H1 (cell line): ENCODE measurements around the gene DNA2. TPM values are rescaled to one million over a fixed set of nuclear protein-coding genes. Genes with fewer than 3 reads are reported as not detected.

Experiments
- CTCF ChIA-PET: fragments of 300-600 bp; sonication (Branson Sonifier 250); formaldehyde crosslinking; loops from one replicate; lab custom pipeline; 2021; ENCODE audit not compliant: partially characterized antibody; lab: Charles Lee
- POLR2A ChIA-PET: fragments of 300-600 bp; sonication (Branson Sonifier 250); formaldehyde crosslinking; loops from one replicate; lab custom pipeline; 2021; ENCODE audit warnings: inconsistent platforms; ENCODE audit not compliant: partially characterized antibody; lab: Charles Lee
- DNase-seq, 2 experiments: peaks; one replicate each; pipeline versions ENCODE4 v3.0.0 to v3.0.0-alpha.2; 2010 to 2022; ENCODE audit warnings: low spot score in 2 of 2, low read depth in 1 of 2, mixed read lengths in 1 of 2
- FAIRE-seq: peaks from 2 replicates; lab custom pipeline; 2011; peaks lifted over from hg19 to GRCh38; lab: Jason Lieb, UNC
- H2AFZ ChIP-seq: 2 replicates; pipeline ENCODE4 v1.8.1; 2012; ENCODE audit warnings: low read length, inconsistent platforms
- H2AK5ac ChIP-seq: 2 replicates; pipeline ENCODE4 v1.6.1; 2013; ENCODE audit warnings: low read depth, low read length
- H2BK120ac ChIP-seq: replicated peaks from 2 replicates; pipeline ENCODE3; 2013; ENCODE audit warnings: low read depth, low read length, inconsistent platforms
- H2BK12ac ChIP-seq: 2 replicates; pipeline ENCODE4 v1.6.1; 2013; ENCODE audit warnings: low read depth, low read length
- H2BK15ac ChIP-seq: 2 replicates; pipeline ENCODE4 v1.6.1; 2013; ENCODE audit warnings: low read length
- H2BK20ac ChIP-seq: 2 replicates; pipeline ENCODE4 v1.6.1; 2013; ENCODE audit warnings: low read length
- H2BK5ac ChIP-seq: 2 replicates; pipeline ENCODE4 v1.6.1; 2013; ENCODE audit warnings: low read depth, low read length
- H3K14ac ChIP-seq: 2 replicates; pipeline ENCODE4 v1.6.1; 2013; ENCODE audit warnings: inconsistent platforms; ENCODE audit not compliant: insufficient read length
- H3K18ac ChIP-seq: 2 replicates; pipeline ENCODE4 v1.6.1; 2013; ENCODE audit warnings: low read length; ENCODE audit errors: extremely low read depth
- H3K23ac ChIP-seq: 2 replicates; pipeline ENCODE4 v1.6.1; 2013; ENCODE audit warnings: inconsistent platforms; ENCODE audit not compliant: insufficient read length
- H3K23me2 ChIP-seq: 2 replicates; pipeline ENCODE4 v1.6.1; 2013; ENCODE audit warnings: low read depth, low read length
- H3K27ac ChIP-seq: 2 replicates; pipeline ENCODE4 v1.6.1; 2011; ENCODE audit warnings: low read depth, low read length, inconsistent platforms
- H3K27me3 ChIP-seq, 4 experiments: replicated peaks in 1 of 4; 1 replicate in 1 of 4; 2 replicates in 3 of 4; pipeline versions ENCODE4 v1.6.1 to v1.8.1; 2011 to 2013; ENCODE audit warnings: low read length in 3 of 4, mild to moderate bottlenecking in 3 of 4, inconsistent platforms in 2 of 4, mixed read lengths in 2 of 4, moderate library complexity in 1 of 4; ENCODE audit not compliant: control insufficient read depth in 3 of 4, insufficient read depth in 3 of 4; ENCODE audit errors: extremely low read depth in 1 of 4
- H3K36me3 ChIP-seq, 4 experiments: 2 replicates each; pipeline versions ENCODE4 v1.6.1 to v1.8.1; 2011 to 2013; ENCODE audit warnings: mild to moderate bottlenecking in 4 of 4, low read length in 3 of 4, moderate library complexity in 2 of 4, control low read depth in 1 of 4, inconsistent platforms in 1 of 4; ENCODE audit not compliant: insufficient read depth in 4 of 4, control insufficient read depth in 2 of 4
- H3K4ac ChIP-seq: replicated peaks from 2 replicates; pipeline ENCODE3; 2013; ENCODE audit warnings: low read length, low read depth, mixed read lengths, inconsistent platforms; ENCODE audit not compliant: insufficient read length
- H3K4me1 ChIP-seq, 4 experiments: replicated peaks in 1 of 4; 1 replicate in 1 of 4; 2 replicates in 3 of 4; pipeline versions ENCODE4 v1.6.1 to v1.8.1; 2011 to 2013; ENCODE audit warnings: low read length in 3 of 4, inconsistent platforms in 2 of 4, mixed read lengths in 1 of 4; ENCODE audit not compliant: insufficient read depth in 4 of 4, control insufficient read depth in 3 of 4
- H3K4me2 ChIP-seq, 2 experiments: 2 replicates each; pipeline versions ENCODE4 v1.6.1 to v1.8.1; 2011 to 2013; ENCODE audit warnings: low read depth in 2 of 2, low read length in 2 of 2, control low read depth in 1 of 2, inconsistent platforms in 1 of 2, mild to moderate bottlenecking in 1 of 2; ENCODE audit not compliant: insufficient read depth in 1 of 2
- H3K4me3 ChIP-seq, 4 experiments: fragments of 200-600, 300-600 bp in 1 of 4; sonication (generic), shearing (Covaris generic), sonication (Bioruptor Twin) in 1 of 4; 2 replicates each; pipeline versions ENCODE4 v1.5.1 to v1.8.1; 2011 to 2016; ENCODE audit warnings: low read length in 4 of 4, low read depth in 3 of 4, control low read depth in 2 of 4, inconsistent platforms in 2 of 4, mild to moderate bottlenecking in 2 of 4, mixed read lengths in 1 of 4, moderate library complexity in 1 of 4; ENCODE audit not compliant: insufficient read depth in 2 of 4; ENCODE audit errors: extremely low read depth in 1 of 4
- H3K56ac ChIP-seq: replicated peaks from 2 replicates; pipeline ENCODE3; 2013; ENCODE audit warnings: low read depth, mild to moderate bottlenecking, mixed read lengths, low read length, inconsistent platforms; ENCODE audit not compliant: insufficient read length
- H3K79me1 ChIP-seq: 2 replicates; pipeline ENCODE4 v1.6.1; 2013; ENCODE audit warnings: low read depth, low read length, control low read depth
- H3K79me2 ChIP-seq, 2 experiments: 2 replicates each; pipeline versions ENCODE4 v1.6.1 to v1.8.1; 2012 to 2013; ENCODE audit warnings: low read length in 2 of 2, mild to moderate bottlenecking in 2 of 2, inconsistent platforms in 1 of 2; ENCODE audit not compliant: insufficient read depth in 2 of 2, control insufficient read depth in 1 of 2
- H3K9ac ChIP-seq, 4 experiments: replicated peaks in 1 of 4; 1 replicate in 1 of 4; 2 replicates in 3 of 4; pipeline versions ENCODE4 v1.6.1 to v1.8.1; 2011 to 2013; ENCODE audit warnings: low read depth in 3 of 4, low read length in 3 of 4, control low read depth in 2 of 4, mild to moderate bottlenecking in 2 of 4, moderate library complexity in 2 of 4, inconsistent platforms in 1 of 4; ENCODE audit errors: extremely low read depth in 1 of 4
- H3K9me3 ChIP-seq, 2 experiments: 2 replicates each; pipeline versions ENCODE4 v1.6.1 to v1.8.1; 2012 to 2013; ENCODE audit warnings: mild to moderate bottlenecking in 2 of 2, moderate library complexity in 2 of 2, control low read depth in 1 of 2, inconsistent platforms in 1 of 2, low read depth in 1 of 2, low read length in 1 of 2, mixed read lengths in 1 of 2; ENCODE audit not compliant: insufficient read depth in 2 of 2
- H4K20me1 ChIP-seq, 2 experiments: replicated peaks in 1 of 2; 2 replicates each; pipeline versions ENCODE3 to v1.8.1; 2011 to 2013; ENCODE audit warnings: inconsistent platforms in 2 of 2, low read length in 2 of 2, mild to moderate bottlenecking in 1 of 2; ENCODE audit not compliant: insufficient read depth in 2 of 2, control insufficient read depth in 1 of 2
- H4K5ac ChIP-seq: 2 replicates; pipeline ENCODE4 v1.6.1; 2013; ENCODE audit warnings: low read length, low read depth, mixed read lengths, inconsistent platforms; ENCODE audit not compliant: insufficient read length
- H4K8ac ChIP-seq: 2 replicates; pipeline ENCODE4 v1.8.0; 2013; ENCODE audit warnings: mild to moderate bottlenecking, moderate library complexity, low read length, inconsistent platforms; ENCODE audit not compliant: insufficient read depth; ENCODE audit errors: extremely low read depth
- H4K91ac ChIP-seq: replicated peaks from 2 replicates; pipeline ENCODE3; 2013; ENCODE audit warnings: low read length, mixed read lengths, inconsistent platforms; ENCODE audit not compliant: insufficient read length
- CBX5 ChIP-seq: fragments of 300-800, 300-1000 bp; sonication (generic); IDR thresholded peaks from 2 replicates; pipeline ENCODE4 v1.7.1; 2016; ENCODE audit warnings: antibody characterized with exemption, low read length, low read depth
- CREB1 ChIP-seq: IDR thresholded peaks from 2 replicates; pipeline ENCODE4 v1.6.1; 2012; ENCODE audit warnings: inconsistent platforms
- CTBP2 ChIP-seq: IDR thresholded peaks from 2 replicates; pipeline ENCODE4 v1.7.0; 2011; ENCODE audit warnings: borderline replicate concordance, mild to moderate bottlenecking, moderate library complexity, mixed read lengths, low read length; ENCODE audit not compliant: insufficient read depth, insufficient read length
- HDAC6 ChIP-seq: IDR thresholded peaks from one replicate; pipeline ENCODE4 v1.7.1; 2012; ENCODE audit warnings: low read depth, mild to moderate bottlenecking, inconsistent platforms, low read length, moderate library complexity
- KDM5A ChIP-seq: fragments of 200-600 bp; IDR thresholded peaks from 2 replicates; pipeline ENCODE4 v1.7.1; 2012; ENCODE audit warnings: mild to moderate bottlenecking, low read length, inconsistent platforms, mixed read lengths
- SP1 ChIP-seq: IDR thresholded peaks from 2 replicates; pipeline ENCODE4 v1.6.1; 2011; ENCODE audit warnings: low read depth, low read length
- SP4 ChIP-seq: IDR thresholded peaks from 2 replicates; pipeline ENCODE4 v1.6.1; 2012; ENCODE audit warnings: low read length, inconsistent platforms
- SRF ChIP-seq: IDR thresholded peaks from 2 replicates; pipeline ENCODE4 v1.6.1; 2011; ENCODE audit warnings: mild to moderate bottlenecking, low read depth, low read length, moderate library complexity
- TAF7 ChIP-seq: optimal IDR thresholded peaks from 2 replicates; pipeline ENCODE3; 2011; ENCODE audit warnings: low read depth, mild to moderate bottlenecking, inconsistent platforms, low read length, moderate library complexity, borderline replicate concordance
- TBP ChIP-seq: IDR thresholded peaks from 2 replicates; pipeline ENCODE4 v1.6.1; 2011; ENCODE audit warnings: low read depth, low read length, improper control_type of control experiment
- ZNF274 ChIP-seq: IDR thresholded peaks from 2 replicates; pipeline ENCODE4 v1.7.0; 2012; ENCODE audit warnings: low read length, borderline replicate concordance; ENCODE audit errors: extremely low read depth
- WGBS, 2 experiments: shearing (Covaris generic) in 1 of 2; methylation state at CpG; one replicate each; pipeline versions ENCODE4 v1.1.6 to v1.1.7; 2013 to 2015; ENCODE audit warnings: low lambda C conversion rate in 2 of 2, mixed read lengths in 2 of 2, inconsistent platforms in 1 of 2, low coverage in 1 of 2, missing lambda C conversion rate in 1 of 2; ENCODE audit not compliant: insufficient replicate concordance in 2 of 2, insufficient coverage in 1 of 2, insufficient read length in 1 of 2; ENCODE audit errors: extremely low coverage in 1 of 2, missing lambda C conversion rate in 1 of 2; 5-methylcytosine and 5-hydroxymethylcytosine counted together
- polyA plus RNA-seq, 7 experiments: library from polyadenylated mRNA; depleted of rRNA in 3 of 7; stranded (reverse) in 5 of 7; unstranded in 2 of 7; fragments of >200 nt in 5 of 7; fragments of 200-250 nt in 2 of 7; gene quantifications; 1 replicate in 5 of 7; 2 replicates in 1 of 7; 4 replicates in 1 of 7; pipeline versions ENCODE4 v1.2.1 to v1.2.3, GENCODE V29; 2011 to 2013; ENCODE audit warnings: missing spikeins in 2 of 7, mixed read lengths in 2 of 7
- total RNA-seq: library from RNA; stranded (reverse); fragmentation: NEBNext Ultra II Directional; extraction: Animal tissue kit (Norgen Biotek cat#: 25700); gene quantifications from 2 replicates; pipeline ENCODE4 v1.2.1, GENCODE V29; 2021

Gene DNA2
- total and polyA plus RNA-seq, 2 of the 8 experiments (the other 6 are each of a cell fraction or from before 2014, with no cell fraction given) = 16.0 to 57.9 TPM

- H3K23ac ChIP-seq = no peak overlapping the region
- no peaks in the 10 kb centered on the region for H3K79me2 ChIP-seq
- H3K4me2 ChIP-seq = no peak overlapping the region
- H3K36me3 ChIP-seq = peaks cover 0 to 9% (median 4%) of the 10 kb centered on the region in 4 experiments; a peak in 3 of 8 replicates
- no peak overlapping the region for H3K18ac ChIP-seq
- no peaks in the 10 kb centered on the region for H3K23me2 ChIP-seq
- 0 out of 4 replicates have a peak, but pooled peaks cover 2% of the 10 kb centered on the region in 2 experiments for H3K9me3 ChIP-seq
- no peak overlapping the region for H2BK12ac ChIP-seq
- no peak overlapping the region for H4K8ac ChIP-seq
- H3K27me3 ChIP-seq = no peaks in the 10 kb centered on the region
- POLR2A ChIA-PET = interaction anchor here (0.9 kb wide), 1 partner anchor 19 kb away, joined by 3 read pairs; no protein-coding TSS in a partner anchor
- H3K79me1 ChIP-seq = no peaks in the 10 kb centered on the region
- DNase-seq (no peak), FAIRE-seq (no peak)
- H2AFZ ChIP-seq = no peak overlapping the region
- CTCF ChIA-PET = interaction anchor here (0.6 kb wide), 1 partner anchor 555 kb away, joined by 4 read pairs; no protein-coding TSS in a partner anchor
- no peak overlapping the region for H3K56ac ChIP-seq
- H4K91ac ChIP-seq = no peak overlapping the region
- H3K4ac ChIP-seq = no peak overlapping the region
- H4K5ac ChIP-seq = no peak overlapping the region
- H2BK5ac ChIP-seq = no peak overlapping the region
- H3K4me1 ChIP-seq = no peaks in the 10 kb centered on the region
- H3K9ac ChIP-seq = no peak overlapping the region
- no peak overlapping the region for H3K27ac ChIP-seq
- H2BK15ac ChIP-seq = no peak overlapping the region
- no peaks in the 10 kb centered on the region for H4K20me1 ChIP-seq
- WGBS, 2 experiments = 86% methylated on average over 2 of the region's 2 CpGs; no CpG with 5 or more reads in 1 of the 2 experiments
- no peak overlapping the region for H2AK5ac ChIP-seq
- H3K14ac ChIP-seq = no peak overlapping the region
- no peak overlapping the region for H2BK20ac ChIP-seq
- H3K4me3 ChIP-seq = no peak overlapping the region
- H2BK120ac ChIP-seq = no peak overlapping the region
- no peak for TF ChIP-seq CREB1
- TF ChIP-seq SP4 = no peak
- TF ChIP-seq TAF7 = no peak
- no peak for TF ChIP-seq ZNF274
- TF ChIP-seq HDAC6 = no peak
- no peak for TF ChIP-seq SRF
- TF ChIP-seq KDM5A = no peak
- no peak for TF ChIP-seq SP1
- TF ChIP-seq TBP = no peak
- TF ChIP-seq CTBP2 = no peak
- no peak for TF ChIP-seq CBX5
Observed at GRCh38 chr10:68367121-68367520, 104.7 kb downstream of the DNA2 start.
